GM23338 (cell line): ENCODE measurements around the gene GLYATL1B. TPM values are rescaled to one million over a fixed set of nuclear protein-coding genes. Genes with fewer than 3 reads are reported as not detected.

Source experiments
- ATAC-seq: fragments of 200-7000 bp; cut with Tn5 transposase; 3 replicates; pipeline ENCODE4 v1.9.1; 2020
- DNase-seq: peaks from one replicate; pipeline ENCODE4 v3.0.0-alpha.2; 2015; ENCODE audit warnings: low spot score
- H2AFZ ChIP-seq: fragments of 200-600 bp; sonication (generic); 2 replicates; pipeline ENCODE4 v1.8.0; 2016; ENCODE audit warnings: antibody characterized with exemption, mild to moderate bottlenecking, moderate library complexity
- H3F3A ChIP-seq: fragments of 200-600 bp; sonication (generic); replicated peaks from 2 replicates; pipeline ENCODE4 v1.8.0; 2017; ENCODE audit warnings: antibody characterized with exemption, mixed run types, low read depth
- H3K27ac ChIP-seq: fragments of 200-600 bp; sonication (generic); 2 replicates; pipeline ENCODE4 v1.6.1; 2016; ENCODE audit warnings: low read depth
- H3K27me3 ChIP-seq: fragments of 200-600 bp; sonication (generic); 2 replicates; pipeline ENCODE4 v1.8.0; 2016; ENCODE audit warnings: mild to moderate bottlenecking, mixed run types, moderate library complexity; ENCODE audit not compliant: insufficient read depth
- H3K36me3 ChIP-seq: fragments of 200-600 bp; sonication (generic); 2 replicates; pipeline ENCODE4 v1.8.0; 2016; ENCODE audit warnings: mild to moderate bottlenecking; ENCODE audit not compliant: insufficient read depth
- H3K4me1 ChIP-seq: fragments of 200-600 bp; sonication (generic); 2 replicates; pipeline ENCODE4 v1.8.0; 2016; ENCODE audit warnings: mild to moderate bottlenecking, moderate library complexity; ENCODE audit not compliant: insufficient read depth
- H3K4me2 ChIP-seq: fragments of 200-600 bp; sonication (generic); 2 replicates; pipeline ENCODE4 v1.7.1; 2017; ENCODE audit warnings: mixed run types
- H3K4me3 ChIP-seq: fragments of 200-600 bp; sonication (generic); 2 replicates; pipeline ENCODE4 v1.6.1; 2016; ENCODE audit warnings: mixed run types
- H3K79me2 ChIP-seq: fragments of 200-600 bp; sonication (generic); replicated peaks from 2 replicates; pipeline ENCODE4 v1.8.0; 2017; ENCODE audit warnings: mild to moderate bottlenecking; ENCODE audit not compliant: insufficient read depth
- H3K9me2 ChIP-seq: fragments of 200-600 bp; sonication (generic); 2 replicates; pipeline ENCODE4 v1.8.0; 2017; ENCODE audit not compliant: insufficient read depth
- H4K20me1 ChIP-seq: fragments of 200-600 bp; sonication (generic); replicated peaks from 2 replicates; pipeline ENCODE4 v1.8.0; 2017; ENCODE audit warnings: mild to moderate bottlenecking; ENCODE audit not compliant: insufficient read depth
- H3K27ac Mint-ChIP-seq: 2 replicates; pipeline ENCODE4 v1.8.0; 2020; ENCODE audit warnings: inconsistent platforms, mild to moderate bottlenecking, moderate library complexity, mixed read lengths
- H3K27me3 Mint-ChIP-seq: 3 replicates; pipeline ENCODE4 v1.8.0; 2022; ENCODE audit warnings: low read depth, mild to moderate bottlenecking, moderate library complexity, mixed read lengths, inconsistent platforms; ENCODE audit not compliant: insufficient read depth, poor library complexity
- H3K36me3 Mint-ChIP-seq: 3 replicates; pipeline ENCODE4 v1.8.0; 2021; ENCODE audit warnings: low read depth, mild to moderate bottlenecking, inconsistent platforms, moderate library complexity, mixed read lengths
- H3K4me1 Mint-ChIP-seq: 3 replicates; pipeline ENCODE4 v1.8.0; 2020; ENCODE audit warnings: mild to moderate bottlenecking, inconsistent platforms, mixed read lengths
- H3K4me3 Mint-ChIP-seq: 3 replicates; pipeline ENCODE4 v1.8.0; 2021; ENCODE audit warnings: moderate library complexity, mild to moderate bottlenecking, inconsistent platforms, mixed read lengths
- H3K9me3 Mint-ChIP-seq: 3 replicates; pipeline ENCODE4 v1.8.0; 2020; ENCODE audit warnings: moderate library complexity, mild to moderate bottlenecking, inconsistent platforms, mixed read lengths
- EZH2 ChIP-seq: fragments of 200-600 bp; sonication (generic); IDR thresholded peaks from one replicate; pipeline ENCODE4 v1.8.0; 2017; ENCODE audit warnings: antibody characterized with exemption, mild to moderate bottlenecking, low read depth; ENCODE audit not compliant: unreplicated experiment
- EZH2phosphoT487 ChIP-seq: fragments of 200-600 bp; sonication (generic); IDR thresholded peaks from one replicate; pipeline ENCODE4 v1.8.1; 2018; ENCODE audit warnings: antibody characterized with exemption; ENCODE audit not compliant: unreplicated experiment
- JUNB ChIP-seq: IDR thresholded peaks from one replicate; pipeline ENCODE4 v1.6.1; 2016; ENCODE audit warnings: antibody characterized with exemption; ENCODE audit not compliant: unreplicated experiment
- NANOG ChIP-seq: IDR thresholded peaks from 2 replicates; pipeline ENCODE4 v1.6.1; 2016; ENCODE audit warnings: antibody characterized with exemption, borderline replicate concordance
- POLR2AphosphoS5 ChIP-seq: IDR thresholded peaks from 2 replicates; pipeline ENCODE4 v1.6.1; 2016; ENCODE audit warnings: antibody characterized with exemption, low read depth
- STAT1 ChIP-seq: IDR thresholded peaks from one replicate; pipeline ENCODE4 v1.6.1; 2016; ENCODE audit warnings: antibody characterized with exemption; ENCODE audit not compliant: unreplicated experiment
- polyA plus RNA-seq: library from polyadenylated mRNA; unstranded; fragments of >200 nt; fragmentation: Nextera tagmentation; extraction: Ambion mirVana; gene quantifications from 2 replicates; pipeline ENCODE4 v1.2.1, GENCODE V29; 2016
- total RNA-seq: library from RNA; depleted of rRNA; stranded (reverse); fragments of >200 nt; shearing (Covaris generic); gene quantifications from 2 replicates; pipeline ENCODE4 v1.2.3, GENCODE V29; 2014
- TF ChIP-seq, protein P1 (sequence below): fragments of 250-450 bp; sonication (Bioruptor Pico); IDR thresholded peaks from 2 replicates; pipeline ENCODE4 v1.5.0; 2020; ENCODE audit warnings: mild to moderate bottlenecking, moderate library complexity
- TF ChIP-seq, protein P2 (sequence below): IDR thresholded peaks from one replicate; pipeline ENCODE4 v1.6.1; 2018; ENCODE audit warnings: antibody characterized with exemption; ENCODE audit not compliant: unreplicated experiment

The GLYATL1B gene
- total and polyA plus RNA-seq, 2 experiments from 2014 or later = 0.27 to 0.90 TPM

DNA sequence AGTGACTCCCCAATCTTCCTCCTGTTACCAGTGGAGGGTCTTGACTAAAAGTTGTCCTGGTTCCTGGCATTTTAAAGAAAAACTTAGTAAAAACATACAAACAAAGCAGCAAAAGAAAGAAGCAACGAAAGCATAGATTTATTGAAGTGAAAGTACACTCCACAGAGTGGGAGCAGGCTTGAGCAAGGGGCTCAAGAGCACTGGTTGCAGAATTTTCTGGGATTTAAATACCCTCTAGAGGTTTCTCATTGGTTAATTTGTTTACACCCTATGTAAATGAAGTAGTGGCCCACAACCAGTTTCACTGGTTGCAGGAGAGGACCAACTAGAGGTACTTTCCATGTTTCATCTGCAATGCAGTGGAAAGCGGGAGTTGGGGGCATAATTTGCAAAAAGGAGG, 31.7 kb downstream of the GLYATL1B start (continued):
- TF ChIP-seq, protein P1, sequence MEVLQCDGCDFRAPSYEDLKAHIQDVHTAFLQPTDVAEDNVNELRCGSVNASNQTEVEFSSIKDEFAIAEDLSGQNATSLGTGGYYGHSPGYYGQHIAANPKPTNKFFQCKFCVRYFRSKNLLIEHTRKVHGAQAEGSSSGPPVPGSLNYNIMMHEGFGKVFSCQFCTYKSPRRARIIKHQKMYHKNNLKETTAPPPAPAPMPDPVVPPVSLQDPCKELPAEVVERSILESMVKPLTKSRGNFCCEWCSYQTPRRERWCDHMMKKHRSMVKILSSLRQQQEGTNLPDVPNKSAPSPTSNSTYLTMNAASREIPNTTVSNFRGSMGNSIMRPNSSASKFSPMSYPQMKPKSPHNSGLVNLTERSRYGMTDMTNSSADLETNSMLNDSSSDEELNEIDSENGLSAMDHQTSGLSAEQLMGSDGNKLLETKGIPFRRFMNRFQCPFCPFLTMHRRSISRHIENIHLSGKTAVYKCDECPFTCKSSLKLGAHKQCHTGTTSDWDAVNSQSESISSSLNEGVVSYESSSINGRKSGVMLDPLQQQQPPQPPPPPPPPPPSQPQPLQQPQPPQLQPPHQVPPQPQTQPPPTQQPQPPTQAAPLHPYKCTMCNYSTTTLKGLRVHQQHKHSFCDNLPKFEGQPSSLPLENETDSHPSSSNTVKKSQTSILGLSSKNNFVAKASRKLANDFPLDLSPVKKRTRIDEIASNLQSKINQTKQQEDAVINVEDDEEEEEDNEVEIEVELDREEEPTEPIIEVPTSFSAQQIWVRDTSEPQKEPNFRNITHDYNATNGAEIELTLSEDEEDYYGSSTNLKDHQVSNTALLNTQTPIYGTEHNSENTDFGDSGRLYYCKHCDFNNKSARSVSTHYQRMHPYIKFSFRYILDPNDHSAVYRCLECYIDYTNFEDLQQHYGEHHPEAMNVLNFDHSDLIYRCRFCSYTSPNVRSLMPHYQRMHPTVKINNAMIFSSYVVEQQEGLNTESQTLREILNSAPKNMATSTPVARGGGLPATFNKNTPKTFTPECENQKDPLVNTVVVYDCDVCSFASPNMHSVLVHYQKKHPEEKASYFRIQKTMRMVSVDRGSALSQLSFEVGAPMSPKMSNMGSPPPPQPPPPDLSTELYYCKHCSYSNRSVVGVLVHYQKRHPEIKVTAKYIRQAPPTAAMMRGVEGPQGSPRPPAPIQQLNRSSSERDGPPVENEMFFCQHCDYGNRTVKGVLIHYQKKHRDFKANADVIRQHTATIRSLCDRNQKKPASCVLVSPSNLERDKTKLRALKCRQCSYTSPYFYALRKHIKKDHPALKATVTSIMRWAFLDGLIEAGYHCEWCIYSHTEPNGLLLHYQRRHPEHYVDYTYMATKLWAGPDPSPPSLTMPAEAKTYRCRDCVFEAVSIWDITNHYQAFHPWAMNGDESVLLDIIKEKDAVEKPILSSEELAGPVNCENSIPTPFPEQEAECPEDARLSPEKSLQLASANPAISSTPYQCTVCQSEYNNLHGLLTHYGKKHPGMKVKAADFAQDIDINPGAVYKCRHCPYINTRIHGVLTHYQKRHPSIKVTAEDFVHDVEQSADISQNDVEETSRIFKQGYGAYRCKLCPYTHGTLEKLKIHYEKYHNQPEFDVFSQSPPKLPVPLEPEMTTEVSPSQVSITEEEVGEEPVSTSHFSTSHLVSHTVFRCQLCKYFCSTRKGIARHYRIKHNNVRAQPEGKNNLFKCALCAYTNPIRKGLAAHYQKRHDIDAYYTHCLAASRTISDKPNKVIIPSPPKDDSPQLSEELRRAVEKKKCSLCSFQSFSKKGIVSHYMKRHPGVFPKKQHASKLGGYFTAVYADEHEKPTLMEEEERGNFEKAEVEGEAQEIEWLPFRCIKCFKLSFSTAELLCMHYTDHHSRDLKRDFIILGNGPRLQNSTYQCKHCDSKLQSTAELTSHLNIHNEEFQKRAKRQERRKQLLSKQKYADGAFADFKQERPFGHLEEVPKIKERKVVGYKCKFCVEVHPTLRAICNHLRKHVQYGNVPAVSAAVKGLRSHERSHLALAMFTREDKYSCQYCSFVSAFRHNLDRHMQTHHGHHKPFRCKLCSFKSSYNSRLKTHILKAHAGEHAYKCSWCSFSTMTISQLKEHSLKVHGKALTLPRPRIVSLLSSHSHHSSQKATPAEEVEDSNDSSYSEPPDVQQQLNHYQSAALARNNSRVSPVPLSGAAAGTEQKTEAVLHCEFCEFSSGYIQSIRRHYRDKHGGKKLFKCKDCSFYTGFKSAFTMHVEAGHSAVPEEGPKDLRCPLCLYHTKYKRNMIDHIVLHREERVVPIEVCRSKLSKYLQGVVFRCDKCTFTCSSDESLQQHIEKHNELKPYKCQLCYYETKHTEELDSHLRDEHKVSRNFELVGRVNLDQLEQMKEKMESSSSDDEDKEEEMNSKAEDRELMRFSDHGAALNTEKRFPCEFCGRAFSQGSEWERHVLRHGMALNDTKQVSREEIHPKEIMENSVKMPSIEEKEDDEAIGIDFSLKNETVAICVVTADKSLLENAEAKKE = no peak
- TF ChIP-seq JUNB (no peak), STAT1 (no peak), EZH2phosphoT487 (no peak), POLR2AphosphoS5 (no peak)
- TF ChIP-seq, protein P2, sequence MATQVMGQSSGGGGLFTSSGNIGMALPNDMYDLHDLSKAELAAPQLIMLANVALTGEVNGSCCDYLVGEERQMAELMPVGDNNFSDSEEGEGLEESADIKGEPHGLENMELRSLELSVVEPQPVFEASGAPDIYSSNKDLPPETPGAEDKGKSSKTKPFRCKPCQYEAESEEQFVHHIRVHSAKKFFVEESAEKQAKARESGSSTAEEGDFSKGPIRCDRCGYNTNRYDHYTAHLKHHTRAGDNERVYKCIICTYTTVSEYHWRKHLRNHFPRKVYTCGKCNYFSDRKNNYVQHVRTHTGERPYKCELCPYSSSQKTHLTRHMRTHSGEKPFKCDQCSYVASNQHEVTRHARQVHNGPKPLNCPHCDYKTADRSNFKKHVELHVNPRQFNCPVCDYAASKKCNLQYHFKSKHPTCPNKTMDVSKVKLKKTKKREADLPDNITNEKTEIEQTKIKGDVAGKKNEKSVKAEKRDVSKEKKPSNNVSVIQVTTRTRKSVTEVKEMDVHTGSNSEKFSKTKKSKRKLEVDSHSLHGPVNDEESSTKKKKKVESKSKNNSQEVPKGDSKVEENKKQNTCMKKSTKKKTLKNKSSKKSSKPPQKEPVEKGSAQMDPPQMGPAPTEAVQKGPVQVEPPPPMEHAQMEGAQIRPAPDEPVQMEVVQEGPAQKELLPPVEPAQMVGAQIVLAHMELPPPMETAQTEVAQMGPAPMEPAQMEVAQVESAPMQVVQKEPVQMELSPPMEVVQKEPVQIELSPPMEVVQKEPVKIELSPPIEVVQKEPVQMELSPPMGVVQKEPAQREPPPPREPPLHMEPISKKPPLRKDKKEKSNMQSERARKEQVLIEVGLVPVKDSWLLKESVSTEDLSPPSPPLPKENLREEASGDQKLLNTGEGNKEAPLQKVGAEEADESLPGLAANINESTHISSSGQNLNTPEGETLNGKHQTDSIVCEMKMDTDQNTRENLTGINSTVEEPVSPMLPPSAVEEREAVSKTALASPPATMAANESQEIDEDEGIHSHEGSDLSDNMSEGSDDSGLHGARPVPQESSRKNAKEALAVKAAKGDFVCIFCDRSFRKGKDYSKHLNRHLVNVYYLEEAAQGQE = no peak

DNA sequence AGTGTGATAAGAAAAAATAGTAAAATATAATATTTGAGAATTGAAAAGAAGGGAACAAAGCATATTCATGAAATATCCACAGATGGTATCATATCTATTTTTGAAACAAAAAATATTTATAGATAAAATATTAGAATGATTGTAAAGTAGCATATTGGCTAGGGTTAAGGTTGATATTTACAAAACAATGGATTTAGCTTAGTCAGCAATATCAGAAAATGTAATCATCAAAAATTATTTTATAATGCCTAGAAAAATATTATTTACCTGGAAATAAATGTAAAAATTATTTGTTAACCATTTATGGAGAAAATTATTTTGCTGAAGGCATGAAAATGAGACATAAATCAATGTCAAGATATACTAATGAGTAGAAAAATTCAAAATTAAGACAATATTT, 33.7 kb downstream of the GLYATL1B start:
- Histone ChIP-seq H3K36me3 (peaks cover 37% of the 10 kb centered on the region), H3K4me3 (no peak overlapping the region)

More for the DNA sequence above, 33.7 kb downstream of the GLYATL1B start:
- Histone ChIP-seq H3K27ac (no peak overlapping the region), H3F3A (no peaks in the 10 kb centered on the region), H3K27me3 (no peaks in the 10 kb centered on the region), H3K4me1 (no peaks in the 10 kb centered on the region), H3K4me2 (no peak overlapping the region), H3K79me2 (no peaks in the 10 kb centered on the region), H4K20me1 (no peaks in the 10 kb centered on the region), H2AFZ (no peak overlapping the region), H3K9me2 (peaks cover 7% of the 10 kb centered on the region; the same call in 1 of the 2 replicates)
- TF ChIP-seq EZH2 (no peak), JUNB (no peak), STAT1 (no peak), NANOG (no peak)
- TF ChIP-seq, protein P2 = no peak
- no peak for ATAC-seq
- H3K36me3 Mint-ChIP-seq = peaks cover 92% of the 10 kb centered on the region
- no peak overlapping the region for H3K27ac Mint-ChIP-seq
- H3K9me3 Mint-ChIP-seq = peaks cover 64% of the 10 kb centered on the region
- H3K27me3 Mint-ChIP-seq = no peaks in the 10 kb centered on the region
- H3K4me1 Mint-ChIP-seq = no peaks in the 10 kb centered on the region
- H3K4me3 Mint-ChIP-seq = no peak overlapping the region
- DNase-seq = no peak
